Neural progenitor cell (in vitro differentiated cells): ENCODE data around the gene ANK3.

Source experiments
- CTCF ChIP-seq: fragments of 200-600 bp; sonication (generic); IDR thresholded peaks from 2 replicates; pipeline ENCODE4 v1.5.1; 2017; ENCODE audit warnings: antibody characterized with exemption, mild to moderate bottlenecking
- EZH2 ChIP-seq: fragments of 200-600 bp; sonication (generic); IDR thresholded peaks from 2 replicates; pipeline ENCODE4 v1.6.1; 2017; ENCODE audit warnings: antibody characterized with exemption, mild to moderate bottlenecking, moderate library complexity

GRCh38 chr10:60008816-60009215 lies 380.9 kb downstream of the ANK3 start:
- TF ChIP-seq CTCF, result no peak
- TF ChIP-seq EZH2, result no peak
